A673 (cell line): Measurements from ENCODE around the gene HAAO. TPM values are rescaled to one million over a fixed set of nuclear protein-coding genes. Genes with fewer than 3 reads are reported as not detected.

Source experiments
- BruUV-seq: library from RNA; stranded (reverse); fragments of 400-500 nt; replicated peaks from 2 replicates; lab custom pipeline; 2021; lab: Mats Ljungman, UMichigan
- CTCF ChIA-PET: fragments of 300-600 bp; sonication (Branson Sonifier 250); formaldehyde crosslinking; loops from one replicate; lab custom pipeline; 2022; ENCODE audit warnings: antibody characterized with exemption; lab: Charles Lee
- POLR2A ChIA-PET: fragments of 300-600 bp; sonication (Branson Sonifier 250); formaldehyde crosslinking; loops from one replicate; lab custom pipeline; 2022; ENCODE audit warnings: antibody characterized with exemption; ENCODE audit not compliant: low non-redundant PET; lab: Charles Lee
- DNase-seq: peaks from one replicate; pipeline ENCODE4 v3.0.0-alpha.2; 2015; ENCODE audit warnings: low spot score
- H3K27ac ChIP-seq: fragments of 200-600 bp; sonication (generic); 2 replicates; pipeline ENCODE4 v1.5.1; 2016; ENCODE audit warnings: mixed run types, low read depth, mild to moderate bottlenecking, mixed read lengths, antibody characterized with exemption, low read length; ENCODE audit not compliant: poor library complexity, severe bottlenecking
- H3K27me3 ChIP-seq: fragments of 200-600 bp; sonication (generic); replicated peaks from 2 replicates; pipeline ENCODE4 v1.6.1; 2017; ENCODE audit warnings: mixed run types, low read depth, mild to moderate bottlenecking, mixed read lengths, antibody characterized with exemption, low read length; ENCODE audit not compliant: insufficient read depth, poor library complexity
- H3K36me3 ChIP-seq: fragments of 200-600 bp; sonication (generic); 2 replicates; pipeline ENCODE4 v1.6.1; 2016; ENCODE audit warnings: mixed run types, mild to moderate bottlenecking, mixed read lengths, antibody characterized with exemption, low read length; ENCODE audit not compliant: insufficient read depth, poor library complexity, severe bottlenecking
- H3K4me1 ChIP-seq: fragments of 200-600 bp; sonication (generic); 2 replicates; pipeline ENCODE4 v1.6.1; 2017; ENCODE audit warnings: mixed run types, mild to moderate bottlenecking, mixed read lengths, antibody characterized with exemption, low read length; ENCODE audit not compliant: insufficient read depth, poor library complexity, severe bottlenecking
- H3K4me3 ChIP-seq: fragments of 200-600 bp; sonication (generic); 2 replicates; pipeline ENCODE4 v1.5.1; 2016; ENCODE audit warnings: low read depth, mixed run types, mild to moderate bottlenecking, mixed read lengths, low read length; ENCODE audit not compliant: poor library complexity, severe bottlenecking
- H3K9me3 ChIP-seq: fragments of 200-600 bp; sonication (generic); 2 replicates; pipeline ENCODE4 v1.6.1; 2016; ENCODE audit warnings: mixed run types, low read depth, mild to moderate bottlenecking, mixed read lengths, antibody characterized with exemption, low read length; ENCODE audit not compliant: poor library complexity, severe bottlenecking
- CTCF ChIP-seq: fragments of 300-800, 200-600 bp; sonication (generic); conservative IDR thresholded peaks from 2 replicates; pipeline ENCODE4 v1.5.1; 2017; ENCODE audit warnings: low read depth, mild to moderate bottlenecking, antibody characterized with exemption, low read length, moderate library complexity, mixed read lengths
- EZH2 ChIP-seq: fragments of 200-600 bp; sonication (generic); IDR thresholded peaks from 2 replicates; pipeline ENCODE4 v1.6.1; 2017; ENCODE audit warnings: borderline replicate concordance, low read depth, mild to moderate bottlenecking, mixed read lengths, antibody characterized with exemption, low read length; ENCODE audit not compliant: poor library complexity, severe bottlenecking
- intact Hi-C: fragments of 100-400 bp; cut with micrococcal nuclease; formaldehyde crosslinking; loops from one replicate; pipeline ENCODE4 v1.10.0; 2022; ENCODE audit not compliant: unreplicated experiment
- total RNA-seq: library from RNA; stranded (reverse); gene quantifications from 2 replicates; pipeline ENCODE4 v1.2.3, GENCODE V29; 2021

The HAAO gene
- total RNA-seq, 1 experiment from 2014 or later = 2.4 TPM

- no peaks in the 10 kb centered on the region for H3K9me3 ChIP-seq
- H3K27me3 ChIP-seq = no peaks in the 10 kb centered on the region
- H3K4me1 ChIP-seq = peaks cover 25% of the 10 kb centered on the region
- ChIA-PET POLR2A (no interaction called here), CTCF (interaction anchor here (0.6 kb wide), 1 partner anchor 167 kb away, joined by 3 read pairs; no protein-coding TSS in a partner anchor)
- H3K36me3 ChIP-seq = no peaks in the 10 kb centered on the region
- DNase-seq = peak; percentile 55
- intact Hi-C loops = no loop called here
- no peak overlapping the region for H3K4me3 ChIP-seq
- no peak overlapping the region for H3K27ac ChIP-seq
- no TSS peak for BruUV-seq
- TF ChIP-seq EZH2 (no peak), CTCF (no peak)
These were observed 38.7 kb upstream of the HAAO start for GRCh38 chr2:42830922-42831574.

GRCh38 chr2:42829671-42830440, 37.5 kb upstream of the HAAO start:
- ChIA-PET POLR2A (no interaction called here), CTCF (interaction anchor here (0.6 kb wide), 1 partner anchor 166 kb away, joined by 3 read pairs; no protein-coding TSS in a partner anchor)
- H3K27me3 ChIP-seq = no peaks in the 10 kb centered on the region
- H3K36me3 ChIP-seq = no peaks in the 10 kb centered on the region
- intact Hi-C loops = loop anchor here (2.0 to 5.0 kb wide), 5 partner anchors 97 to 773 kb away; no protein-coding TSS in a partner anchor
- peak; percentile 14 for DNase-seq
- peaks cover 25% of the 10 kb centered on the region for H3K4me1 ChIP-seq
- no TSS peak for BruUV-seq
- H3K27ac ChIP-seq = no peak overlapping the region
- H3K9me3 ChIP-seq = no peaks in the 10 kb centered on the region
- no peak overlapping the region for H3K4me3 ChIP-seq
- no peak for TF ChIP-seq CTCF
- no peak for TF ChIP-seq EZH2

- ChIA-PET CTCF (no interaction called here), POLR2A (no interaction called here)
- DNase-seq = peak; percentile 72
- Histone ChIP-seq H3K4me3 (no peak overlapping the region), H3K27ac (no peak overlapping the region), H3K36me3 (no peaks in the 10 kb centered on the region), H3K9me3 (no peaks in the 10 kb centered on the region), H3K27me3 (no peaks in the 10 kb centered on the region), H3K4me1 (peaks cover 25% of the 10 kb centered on the region)
- BruUV-seq = no TSS peak
- intact Hi-C loops = loop anchor here (2.0 to 5.0 kb wide), 5 partner anchors 99 to 774 kb away; no protein-coding TSS in a partner anchor
- TF ChIP-seq CTCF (peak; percentile 95), EZH2 (no peak)
These were observed 36.4 kb upstream of the HAAO start for GRCh38 chr2:42828487-42829425.
